Fibroblast of lung (primary cell): Measurements from ENCODE around the gene MT1B.

Source experiments
- CTCF ChIP-seq, 2 donors: IDR thresholded peaks in 1 of 2; conservative IDR thresholded peaks in 1 of 2; 1 replicate in 1 of 2; 2 replicates in 1 of 2; pipeline ENCODE4 v1.5.1; 2011 to 2012; ENCODE audit warnings: low read length in 2 of 2, control low read depth in 1 of 2, inconsistent platforms in 1 of 2, low read depth in 1 of 2, mild to moderate bottlenecking in 1 of 2
- EZH2 ChIP-seq: IDR thresholded peaks from 2 replicates; pipeline ENCODE4 v1.5.1; 2012; ENCODE audit warnings: low read length, control low read depth, mild to moderate bottlenecking; ENCODE audit errors: missing control alignments

- TF ChIP-seq CTCF (conservative IDR thresholded peaks at IDR 0.05 in 1 of 2, IDR thresholded peaks at IDR 0.05 in 1 of 2; ENCODE audit: low read depth in 1 of 2, low read length in 2 of 2) (no peak), EZH2 (no peak)
Observed at GRCh38 chr16:56701534-56701933, 49.8 kb downstream of the MT1B start.
